ENCODE measurements around the gene MRPS34.
"Not testable (repeated sequence)": the region's sequence is repeated elsewhere in the genome, so short reads cannot be mapped to it uniquely, and the experiment has no call there.

Gene MRPS34

GRCh38 chr16:1757714-1758461, 15.0 kb downstream of the MRPS34 start:
- in situ Hi-C loops (cut with MboI; ENCODE audit: low sequenced_read_pairs) = no loop called here

- in situ Hi-C loops (cut with MboI; ENCODE audit: low sequenced_read_pairs) = no loop called here
These were observed 18.7 kb downstream of the MRPS34 start for GRCh38 chr16:1754204-1754603.

GRCh38 chr16:1752853-1753252, 20.1 kb downstream of the MRPS34 start:
- in situ Hi-C loops (cut with MboI; ENCODE audit: low sequenced_read_pairs) = no loop called here

- in situ Hi-C loops (cut with MboI; ENCODE audit: low sequenced_read_pairs) = no loop called here
These were observed 21.0 kb downstream of the MRPS34 start for GRCh38 chr16:1751946-1752345.

GRCh38 chr16:1749152-1750117, 23.5 kb downstream of the MRPS34 start:
- in situ Hi-C loops (cut with MboI; ENCODE audit: low sequenced_read_pairs) = no loop called here

GRCh38 chr16:1747934-1748333, 25.0 kb downstream of the MRPS34 start:
- in situ Hi-C loops (cut with MboI; ENCODE audit: low sequenced_read_pairs) = no loop called here

- in situ Hi-C loops (cut with MboI; ENCODE audit: low sequenced_read_pairs) = no loop called here
These were observed 26.2 kb downstream of the MRPS34 start for GRCh38 chr16:1746693-1747195.

GRCh38 chr16:1745900-1746692, 26.8 kb downstream of the MRPS34 start:
- in situ Hi-C loops (cut with MboI; ENCODE audit: low sequenced_read_pairs) = no loop called here

- in situ Hi-C loops (cut with MboI; ENCODE audit: low sequenced_read_pairs) = no loop called here
These were observed 27.6 kb downstream of the MRPS34 start for GRCh38 chr16:1745181-1745899.

- in situ Hi-C loops (cut with MboI; ENCODE audit: low sequenced_read_pairs) = no loop called here
These were observed 28.5 kb downstream of the MRPS34 start for GRCh38 chr16:1744338-1744840.

GRCh38 chr16:1743376-1744337, 29.3 kb downstream of the MRPS34 start:
- in situ Hi-C loops (cut with MboI; ENCODE audit: low sequenced_read_pairs) = no loop called here

- in situ Hi-C loops (cut with MboI; ENCODE audit: low sequenced_read_pairs) = no loop called here
These were observed 31.3 kb downstream of the MRPS34 start for GRCh38 chr16:1741553-1742165.

GRCh38 chr16:1740781-1741490, 32.0 kb downstream of the MRPS34 start:
- in situ Hi-C loops (cut with MboI; ENCODE audit: low sequenced_read_pairs) = no loop called here

- in situ Hi-C loops (cut with MboI; ENCODE audit: low sequenced_read_pairs) = no loop called here
These were observed 32.7 kb downstream of the MRPS34 start for GRCh38 chr16:1740234-1740633.

GRCh38 chr16:1734816-1735215, 38.1 kb downstream of the MRPS34 start:
- in situ Hi-C loops (cut with MboI; ENCODE audit: low sequenced_read_pairs) = no loop called here

GRCh38 chr16:1734123-1734522, 38.8 kb downstream of the MRPS34 start:
- in situ Hi-C loops (cut with MboI; ENCODE audit: low sequenced_read_pairs) = no loop called here

- in situ Hi-C loops (cut with MboI; ENCODE audit: low sequenced_read_pairs) = not testable (repeated sequence)
These were observed 40.4 kb downstream of the MRPS34 start for GRCh38 chr16:1732551-1732987.

- in situ Hi-C loops (cut with MboI; ENCODE audit: low sequenced_read_pairs) = no loop called here
These were observed 40.9 kb downstream of the MRPS34 start for GRCh38 chr16:1732071-1732470.
